SJCRH30 (cell line): ENCODE results near the gene TINAGL1. TPM values are rescaled to one million over a fixed set of nuclear protein-coding genes. Genes with fewer than 3 reads are reported as not detected.
A peak's percentile ranks its signal among the peaks of the same experiment; 100 is the strongest.

Experiments
- DNase-seq, 2 experiments: peaks; one replicate each; pipeline ENCODE4 v3.0.0-alpha.2; 2015 to 2020
- H3K27ac ChIP-seq: fragments of 250-450 bp; sonication (Bioruptor Pico); 2 replicates; pipeline ENCODE4 v1.5.1; 2020; ENCODE audit warnings: mild to moderate bottlenecking, moderate library complexity
- H3K27me3 ChIP-seq: fragments of 250-450 bp; sonication (Bioruptor Pico); 2 replicates; pipeline ENCODE4 v1.5.1; 2020; ENCODE audit warnings: mild to moderate bottlenecking, moderate library complexity
- H3K36me3 ChIP-seq: fragments of 250-450 bp; sonication (Bioruptor Pico); 2 replicates; pipeline ENCODE4 v1.5.1; 2020; ENCODE audit warnings: mild to moderate bottlenecking, moderate library complexity
- H3K4me1 ChIP-seq: fragments of 250-450 bp; sonication (Bioruptor Pico); 2 replicates; pipeline ENCODE4 v1.5.1; 2020; ENCODE audit warnings: mild to moderate bottlenecking, moderate library complexity
- H3K4me3 ChIP-seq: fragments of 250-450 bp; sonication (Bioruptor Pico); 2 replicates; pipeline ENCODE4 v1.5.1; 2020; ENCODE audit warnings: mild to moderate bottlenecking, moderate library complexity
- H3K9me3 ChIP-seq: fragments of 250-450 bp; sonication (Bioruptor Pico); replicated peaks from 2 replicates; pipeline ENCODE4 v1.5.1; 2020; ENCODE audit warnings: mild to moderate bottlenecking, moderate library complexity
- total RNA-seq: library from RNA; depleted of rRNA; stranded (reverse); fragments of >200 nt; shearing (Covaris generic); gene quantifications from 2 replicates; pipeline ENCODE4 v1.2.3, GENCODE V29; 2014

TINAGL1 gene
- total RNA-seq, 1 experiment from 2014 or later: 1.2 TPM

DNA sequence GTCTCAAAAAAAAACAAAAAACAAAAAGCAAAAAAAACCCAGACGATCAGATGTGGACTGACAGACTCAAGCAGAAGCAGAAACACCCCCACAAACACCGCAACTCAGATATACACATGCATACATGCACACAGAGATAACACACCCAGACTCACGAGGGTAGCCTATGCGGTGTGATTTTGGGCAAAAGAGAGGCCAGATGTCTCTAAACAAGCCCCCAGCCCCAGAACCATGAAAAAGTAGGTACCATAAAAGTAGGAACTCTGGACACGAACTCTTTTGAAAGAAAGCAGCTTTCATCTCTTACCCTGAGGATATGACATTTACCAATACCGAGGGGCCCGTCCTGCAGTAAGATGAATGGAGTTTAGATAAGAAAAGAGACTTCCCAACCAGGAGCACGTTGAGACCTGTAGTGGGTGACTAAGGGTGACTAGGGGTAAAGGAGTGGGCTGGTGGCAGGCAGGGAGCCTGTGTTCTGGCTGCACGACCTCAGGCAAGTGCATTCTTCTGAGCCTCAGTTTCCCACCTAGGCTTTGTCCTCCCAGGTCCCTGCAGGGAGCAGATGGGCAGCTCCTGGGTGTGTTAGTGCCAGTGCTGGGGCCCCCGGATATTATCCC, 1.5 kb upstream of the TINAGL1 start:
- Histone ChIP-seq H3K27me3 (peaks cover 6% of the 10 kb centered on the region), H3K36me3 (no peaks in the 10 kb centered on the region), H3K4me1 (peaks cover 45% of the 10 kb centered on the region), H3K27ac (no peak overlapping the region; the same call in 1 of the 2 replicates), H3K4me3 (no peak overlapping the region), H3K9me3 (no peaks in the 10 kb centered on the region)
- no peak for DNase-seq

DNA sequence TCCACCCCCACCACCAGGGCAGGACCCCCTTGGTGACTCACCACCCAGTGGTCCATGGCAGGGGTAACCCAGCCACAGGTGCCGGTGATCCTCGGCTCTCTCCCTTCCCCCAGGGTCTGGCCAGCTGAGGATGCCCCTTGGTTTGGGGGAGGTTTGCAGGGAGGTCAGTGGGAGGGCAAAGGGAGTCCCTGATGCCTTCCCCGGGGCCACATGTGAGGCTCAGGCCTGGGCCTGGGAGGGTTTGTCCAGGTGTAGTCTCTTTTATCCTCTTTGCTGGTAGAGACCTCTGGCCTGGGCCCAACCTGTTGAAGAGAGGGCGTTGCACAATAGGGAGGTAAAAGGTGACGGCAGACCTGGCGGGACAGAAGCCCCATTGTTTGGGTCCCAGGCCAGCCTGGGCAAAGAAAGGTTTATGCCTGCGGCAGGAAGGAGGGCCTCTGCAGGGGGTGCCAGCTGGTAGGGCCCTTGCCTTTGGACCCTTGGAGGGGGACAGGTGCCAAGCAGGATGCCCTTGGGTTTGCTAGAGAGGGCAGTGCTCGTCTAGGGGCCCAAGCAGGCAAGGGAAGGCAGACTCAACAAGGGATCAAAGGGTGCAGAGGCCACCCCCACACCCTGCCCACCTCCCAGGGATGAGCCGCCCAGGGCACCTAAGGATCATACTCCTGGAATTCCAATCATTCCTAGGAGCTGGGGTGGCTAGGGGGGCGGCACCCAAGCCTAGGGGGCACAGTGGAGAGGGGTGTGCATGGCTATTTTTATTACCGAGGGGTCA, 760 bp upstream of the TINAGL1 start:
- no peaks in the 10 kb centered on the region for H3K9me3 ChIP-seq
- no peak overlapping the region for H3K4me3 ChIP-seq
- DNase-seq: no peak
- H3K27me3 ChIP-seq: peaks cover 9% of the 10 kb centered on the region
- peaks cover 45% of the 10 kb centered on the region for H3K4me1 ChIP-seq
- H3K36me3 ChIP-seq: no peaks in the 10 kb centered on the region
- H3K27ac ChIP-seq: no peak overlapping the region

DNA sequence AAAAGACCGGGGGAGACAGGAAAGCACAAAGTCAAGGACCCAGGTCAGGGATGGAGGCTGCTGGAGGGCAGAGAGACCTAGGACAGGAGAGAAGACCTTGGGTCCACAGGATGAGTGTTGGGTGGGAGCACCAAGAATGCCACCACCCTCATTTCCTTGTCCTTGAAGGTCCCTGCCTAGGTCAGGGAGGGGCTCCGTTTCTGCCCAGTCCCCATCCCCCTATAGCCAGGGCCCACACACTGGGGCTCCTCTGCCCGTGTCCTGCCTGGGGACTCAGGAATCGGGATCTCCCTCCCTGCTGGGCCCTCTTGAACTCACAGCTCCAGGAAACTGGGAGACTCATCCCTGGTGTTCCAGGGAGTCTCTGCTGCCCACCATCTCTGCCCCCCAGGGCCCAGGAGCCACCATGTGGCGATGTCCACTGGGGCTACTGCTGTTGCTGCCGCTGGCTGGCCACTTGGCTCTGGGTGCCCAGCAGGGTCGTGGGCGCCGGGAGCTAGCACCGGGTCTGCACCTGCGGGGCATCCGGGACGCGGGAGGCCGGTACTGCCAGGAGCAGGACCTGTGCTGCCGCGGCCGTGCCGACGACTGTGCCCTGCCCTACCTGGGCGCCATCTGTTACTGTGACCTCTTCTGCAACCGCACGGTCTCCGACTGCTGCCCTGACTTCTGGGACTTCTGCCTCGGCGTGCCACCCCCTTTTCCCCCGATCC, 584 bp downstream of the TINAGL1 start:
- H3K27ac ChIP-seq: no peak overlapping the region
- peaks cover 45% of the 10 kb centered on the region for H3K4me1 ChIP-seq
- no peaks in the 10 kb centered on the region for H3K9me3 ChIP-seq
- no peak for DNase-seq
- H3K4me3 ChIP-seq: no peak overlapping the region
- no peaks in the 10 kb centered on the region for H3K36me3 ChIP-seq
- H3K27me3 ChIP-seq: peaks cover 19% of the 10 kb centered on the region; the same call in 1 of the 2 replicates

DNA sequence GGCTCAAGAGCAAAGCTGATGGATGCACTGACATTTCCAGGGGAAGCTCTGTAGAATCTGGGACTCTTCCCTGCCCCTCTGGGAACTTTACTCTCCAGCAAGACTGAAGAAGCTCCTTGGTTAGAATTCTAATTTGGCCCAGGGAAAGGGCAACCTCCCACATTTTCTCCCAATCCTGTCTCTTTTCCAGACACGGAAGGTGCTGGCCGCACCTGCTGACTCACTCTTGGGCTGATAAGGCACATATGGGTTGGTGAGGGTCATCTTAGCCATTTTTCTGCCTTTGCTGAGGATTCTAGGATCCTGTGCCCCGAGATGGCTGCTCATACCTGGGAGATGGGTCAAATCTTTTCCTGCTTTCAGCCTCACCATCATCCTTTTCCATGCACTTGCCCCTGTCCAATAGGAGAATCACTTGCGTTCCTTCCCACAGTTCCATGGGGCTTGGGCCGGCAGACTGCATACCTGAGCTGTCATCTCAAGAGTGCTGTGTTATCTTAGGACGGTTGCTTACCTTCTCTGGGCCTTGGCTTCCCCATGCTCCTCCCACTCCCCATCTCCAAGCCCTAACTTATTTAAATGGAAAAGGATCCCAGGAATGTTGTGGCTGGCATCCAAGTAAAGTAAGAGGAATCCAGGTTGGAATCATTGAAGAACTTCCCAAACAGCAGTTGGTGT, 1.3 kb downstream of the TINAGL1 start:
- H3K4me3 ChIP-seq: no peak overlapping the region

DNA sequence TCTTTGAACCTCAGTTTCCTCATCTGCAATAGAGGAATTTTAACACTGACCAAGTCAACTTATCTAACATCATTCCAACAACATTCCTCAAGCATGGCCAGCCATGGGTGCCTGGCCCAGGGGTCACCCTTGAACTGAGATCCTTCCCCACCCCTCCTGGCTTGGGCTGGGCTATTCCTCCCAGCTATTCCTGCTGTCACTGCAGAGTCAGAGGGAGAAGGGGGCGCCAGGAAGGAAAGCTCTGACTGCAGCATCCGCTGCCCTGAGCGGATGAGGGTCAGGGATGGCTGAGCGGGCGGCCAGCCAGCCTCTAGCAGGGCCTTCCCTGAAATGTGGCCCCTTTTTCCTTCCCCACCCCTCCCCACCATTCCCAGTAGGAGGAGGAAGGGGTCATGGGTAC, 3.1 kb downstream of the TINAGL1 start:
- Histone ChIP-seq H3K27me3 (peaks cover 21% of the 10 kb centered on the region; the same call in 1 of the 2 replicates), H3K4me1 (peaks cover 45% of the 10 kb centered on the region), H3K36me3 (no peaks in the 10 kb centered on the region), H3K9me3 (no peaks in the 10 kb centered on the region), H3K4me3 (no peak overlapping the region), H3K27ac (no peak overlapping the region)
- no peak for DNase-seq

More for the DNA sequence above, 1.3 kb downstream of the TINAGL1 start:
- Histone ChIP-seq H3K36me3 (no peaks in the 10 kb centered on the region), H3K27me3 (peaks cover 21% of the 10 kb centered on the region; the same call in 1 of the 2 replicates), H3K9me3 (no peaks in the 10 kb centered on the region), H3K27ac (no peak overlapping the region), H3K4me1 (peaks cover 45% of the 10 kb centered on the region)
- DNase-seq: no peak

DNA sequence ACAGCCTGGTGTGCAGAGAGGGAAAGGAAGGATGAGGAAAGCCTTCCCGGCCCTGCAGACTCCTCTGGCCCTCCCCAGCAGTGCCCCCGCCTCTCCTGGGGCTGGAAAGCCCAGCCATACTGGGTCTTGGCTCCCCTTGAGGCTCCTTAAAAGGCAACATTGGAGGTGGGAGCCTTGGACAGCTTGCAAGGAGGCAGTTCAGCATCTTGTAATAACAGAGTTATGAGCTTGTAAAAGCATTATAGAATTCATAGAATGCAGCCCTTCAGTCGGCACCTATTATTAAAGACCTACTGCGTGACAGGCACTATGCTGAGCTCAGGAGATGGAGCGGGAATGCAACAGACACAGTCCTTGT, 4.2 kb downstream of the TINAGL1 start:
- Histone ChIP-seq H3K9me3 (no peaks in the 10 kb centered on the region), H3K4me1 (peaks cover 37% of the 10 kb centered on the region), H3K4me3 (no peak overlapping the region), H3K27ac (no peak overlapping the region), H3K27me3 (peaks cover 21% of the 10 kb centered on the region; the same call in 1 of the 2 replicates), H3K36me3 (no peaks in the 10 kb centered on the region)
- DNase-seq: no peak

DNA sequence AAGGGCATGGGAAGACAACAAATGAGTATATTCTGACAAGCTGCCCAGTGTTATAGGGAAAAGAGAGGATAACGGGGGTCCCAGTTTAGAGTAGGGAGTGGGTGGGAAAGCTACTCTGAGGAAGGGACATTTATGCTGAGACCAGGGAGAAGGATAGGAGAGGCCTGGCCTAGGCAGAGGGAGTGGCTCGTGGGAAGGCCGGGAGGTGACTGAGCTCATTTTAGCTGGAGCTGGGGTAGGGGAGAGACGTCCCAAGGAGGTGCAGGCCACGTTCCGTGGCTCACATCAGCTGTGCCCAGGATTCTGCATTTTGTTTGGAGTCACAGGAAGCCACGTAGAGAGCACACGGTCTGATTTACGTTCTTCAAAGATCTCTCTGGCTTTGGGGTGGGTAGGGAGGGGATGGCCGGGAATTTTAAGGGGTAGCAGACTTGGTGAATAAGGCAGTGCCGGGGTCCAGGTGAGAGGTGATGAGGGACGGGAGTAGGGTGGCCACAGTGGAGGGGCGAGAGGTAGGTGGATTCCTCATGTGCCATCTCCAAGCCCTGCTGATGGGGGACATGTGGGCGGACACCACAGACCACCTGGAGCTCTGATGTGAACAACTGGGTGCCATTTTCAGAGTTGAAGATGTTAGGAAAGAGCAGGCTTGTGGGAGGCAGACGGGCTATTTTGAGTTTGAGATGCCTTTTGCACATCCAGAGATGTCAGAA, 4.7 kb downstream of the TINAGL1 start:
- no peak overlapping the region for H3K4me3 ChIP-seq
- no peak for DNase-seq
- no peaks in the 10 kb centered on the region for H3K9me3 ChIP-seq
- no peaks in the 10 kb centered on the region for H3K36me3 ChIP-seq
- peaks cover 32% of the 10 kb centered on the region for H3K4me1 ChIP-seq
- no peak overlapping the region for H3K27ac ChIP-seq
- H3K27me3 ChIP-seq: peaks cover 21% of the 10 kb centered on the region; the same call in 1 of the 2 replicates

DNA sequence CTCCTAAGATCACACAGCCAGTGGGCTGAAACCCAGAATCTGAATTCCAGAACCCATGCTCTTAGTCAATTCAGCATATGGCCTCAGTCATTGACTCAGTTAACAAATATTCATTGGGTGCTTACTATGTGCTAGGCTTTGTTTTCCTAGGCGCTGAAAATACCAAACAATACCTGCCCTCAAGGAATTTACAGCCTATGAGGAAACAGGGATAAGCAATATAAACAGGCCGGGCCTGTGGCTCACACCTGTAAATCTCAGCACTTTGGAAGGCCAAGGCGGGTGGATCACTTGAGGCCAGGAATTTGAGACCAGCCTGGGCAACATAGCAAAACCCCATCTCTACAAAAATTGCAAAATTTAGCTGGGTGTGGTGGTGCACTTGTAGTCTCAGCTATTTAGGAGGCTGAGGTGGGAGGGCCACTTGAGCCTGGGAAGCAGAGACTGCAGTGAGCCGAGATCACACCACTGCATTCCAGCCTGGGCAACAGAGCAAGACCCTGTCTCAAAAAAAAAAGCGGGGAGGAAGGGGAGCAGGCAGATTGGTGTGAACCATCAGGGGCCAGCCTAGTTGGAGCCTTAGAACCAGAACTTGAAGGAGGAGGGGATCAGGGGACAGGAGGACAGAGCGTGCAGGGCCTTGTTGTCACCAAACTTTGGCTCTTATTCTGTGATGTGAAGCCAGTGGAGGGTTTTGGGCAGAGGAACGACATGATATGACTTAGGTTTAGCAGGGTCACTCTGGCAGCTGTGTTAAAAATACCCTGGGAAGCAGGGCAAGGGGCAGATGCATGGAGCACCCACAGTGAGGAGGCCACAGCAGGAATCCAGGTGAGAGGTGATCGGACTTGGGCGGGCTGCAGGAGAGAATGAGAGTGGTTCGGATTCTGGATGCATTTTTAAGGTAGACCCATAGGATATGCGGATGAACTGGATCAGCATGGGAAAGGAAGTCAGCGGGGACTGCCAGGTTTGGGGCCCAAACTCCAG, 5.8 kb downstream of the TINAGL1 start:
- peaks cover 21% of the 10 kb centered on the region; the same call in 1 of the 2 replicates for H3K27me3 ChIP-seq
- DNase-seq: no peak
- H3K36me3 ChIP-seq: no peaks in the 10 kb centered on the region
- no peak overlapping the region for H3K4me3 ChIP-seq
- no peak overlapping the region for H3K27ac ChIP-seq
- peaks cover 25% of the 10 kb centered on the region; the same call in 1 of the 2 replicates for H3K4me1 ChIP-seq
- no peaks in the 10 kb centered on the region for H3K9me3 ChIP-seq

DNA sequence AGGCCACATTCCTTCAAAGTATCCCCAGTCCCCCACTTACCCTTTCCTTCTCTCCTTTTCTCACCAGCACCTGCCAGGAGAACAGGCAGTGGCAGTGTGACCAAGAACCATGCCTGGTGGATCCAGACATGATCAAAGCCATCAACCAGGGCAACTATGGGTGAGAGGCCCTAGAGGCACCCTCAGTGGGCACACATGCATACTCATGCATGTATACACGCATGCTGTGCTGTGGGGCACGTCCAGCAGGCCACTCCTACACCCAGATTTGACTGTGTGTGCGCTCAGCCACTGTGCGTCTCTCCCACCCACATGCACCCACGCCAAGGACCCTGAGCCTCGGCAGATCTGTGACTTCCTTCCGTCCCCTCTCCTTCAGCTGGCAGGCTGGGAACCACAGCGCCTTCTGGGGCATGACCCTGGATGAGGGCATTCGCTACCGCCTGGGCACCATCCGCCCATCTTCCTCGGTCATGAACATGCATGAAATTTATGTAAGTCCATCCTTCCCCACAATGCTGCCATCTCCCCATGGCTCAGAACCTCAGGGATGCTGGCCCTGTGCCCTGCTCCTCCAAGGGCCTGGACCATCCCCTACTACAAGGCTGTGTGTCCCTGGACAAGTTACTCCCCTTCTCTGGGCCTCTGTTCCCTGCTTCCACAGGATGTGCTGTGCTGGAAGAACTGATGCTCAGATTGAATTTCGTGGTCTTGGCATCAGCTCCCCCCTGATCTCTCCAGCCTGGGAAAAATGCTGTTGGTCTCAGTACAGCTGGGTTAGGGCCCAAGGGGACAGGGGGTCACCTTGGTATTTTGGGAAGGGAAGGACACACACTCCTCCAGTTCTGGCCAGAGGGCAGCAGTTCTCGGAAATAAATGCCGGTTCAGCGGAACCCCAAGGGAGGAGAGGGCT, 7.0 kb downstream of the TINAGL1 start:
- H3K36me3 ChIP-seq: no peaks in the 10 kb centered on the region
- H3K27me3 ChIP-seq: peaks cover 21% of the 10 kb centered on the region; the same call in 1 of the 2 replicates
- peaks cover 23% of the 10 kb centered on the region; the same call in 1 of the 2 replicates for H3K4me1 ChIP-seq
- no peak overlapping the region for H3K27ac ChIP-seq
- no peak overlapping the region for H3K4me3 ChIP-seq
- DNase-seq: no peak
- no peaks in the 10 kb centered on the region for H3K9me3 ChIP-seq

DNA sequence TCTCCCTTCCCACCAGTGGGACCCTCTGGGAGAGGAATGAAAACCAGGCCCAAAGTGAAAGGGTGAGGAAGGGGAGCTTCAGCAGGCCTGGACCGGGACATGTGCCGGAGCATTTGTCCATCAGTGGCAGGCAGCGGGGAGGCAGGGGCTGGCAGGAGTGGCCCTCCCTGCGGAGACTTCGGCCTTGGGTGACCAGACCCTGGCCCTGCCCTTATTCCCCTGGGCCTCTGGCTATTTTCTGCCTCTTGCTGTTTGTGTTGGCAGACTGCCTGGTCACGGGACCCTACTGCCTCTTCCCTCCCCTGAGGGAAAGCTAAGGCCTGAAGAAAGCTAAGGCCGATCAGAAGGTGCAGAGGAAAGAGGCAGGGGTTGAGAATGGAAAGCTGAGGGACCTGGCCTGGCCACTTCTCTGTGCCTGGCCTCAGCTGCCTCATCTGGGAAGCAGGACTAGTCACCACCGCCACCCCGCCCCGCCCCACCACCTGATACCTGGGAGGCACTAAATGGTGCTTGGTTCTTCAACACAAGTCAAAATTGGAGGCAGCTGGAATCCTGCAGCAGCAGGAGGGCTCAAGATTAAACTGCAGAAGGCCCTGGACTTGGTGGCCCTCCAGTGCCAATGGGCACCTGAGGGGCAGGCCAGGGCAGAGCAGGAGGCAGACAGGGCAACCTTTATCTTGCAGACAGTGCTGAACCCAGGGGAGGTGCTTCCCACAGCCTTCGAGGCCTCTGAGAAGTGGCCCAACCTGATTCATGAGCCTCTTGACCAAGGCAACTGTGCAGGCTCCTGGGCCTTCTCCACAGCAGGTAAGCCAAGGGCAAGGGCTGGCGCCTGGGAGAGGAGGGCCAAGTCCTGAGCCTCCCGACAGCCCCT, 7.9 kb downstream of the TINAGL1 start:
- no peaks in the 10 kb centered on the region for H3K9me3 ChIP-seq
- peaks cover 20% of the 10 kb centered on the region; the same call in 1 of the 2 replicates for H3K4me1 ChIP-seq
- peak; percentile 76 to 82 for DNase-seq
- H3K27me3 ChIP-seq: peaks cover 18% of the 10 kb centered on the region; the same call in 1 of the 2 replicates
- H3K4me3 ChIP-seq: no peak overlapping the region
- H3K36me3 ChIP-seq: no peaks in the 10 kb centered on the region
- no peak overlapping the region for H3K27ac ChIP-seq

DNA sequence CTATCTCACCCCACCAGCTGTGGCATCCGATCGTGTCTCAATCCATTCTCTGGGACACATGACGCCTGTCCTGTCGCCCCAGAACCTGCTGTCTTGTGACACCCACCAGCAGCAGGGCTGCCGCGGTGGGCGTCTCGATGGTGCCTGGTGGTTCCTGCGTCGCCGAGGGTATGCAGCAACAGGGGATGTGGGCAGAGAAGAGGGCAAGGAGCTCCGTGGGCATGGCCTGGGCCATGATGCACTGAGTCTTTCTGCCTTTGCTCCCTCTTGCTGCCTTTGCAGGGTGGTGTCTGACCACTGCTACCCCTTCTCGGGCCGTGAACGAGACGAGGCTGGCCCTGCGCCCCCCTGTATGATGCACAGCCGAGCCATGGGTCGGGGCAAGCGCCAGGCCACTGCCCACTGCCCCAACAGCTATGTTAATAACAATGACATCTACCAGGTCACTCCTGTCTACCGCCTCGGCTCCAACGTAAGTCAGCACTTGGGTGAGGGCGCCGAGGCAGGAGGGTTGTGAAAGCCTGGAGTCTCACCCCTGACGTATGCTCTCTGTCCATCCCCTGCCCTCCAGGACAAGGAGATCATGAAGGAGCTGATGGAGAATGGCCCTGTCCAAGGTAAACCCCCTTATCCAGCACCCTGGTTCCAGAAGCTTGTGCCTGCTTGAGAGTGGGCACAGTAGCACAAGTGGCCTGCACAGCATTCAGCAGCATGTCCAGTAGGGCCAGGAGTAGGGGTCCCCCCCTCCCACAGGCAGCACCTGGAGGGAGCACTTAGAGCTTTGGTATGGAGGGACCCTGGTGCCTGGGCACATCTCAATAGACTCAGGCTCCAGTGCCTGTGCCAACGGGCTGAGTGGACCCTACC, 8.8 kb downstream of the TINAGL1 start:
- Histone ChIP-seq H3K36me3 (no peaks in the 10 kb centered on the region), H3K4me1 (peaks cover 14% of the 10 kb centered on the region), H3K27ac (no peak overlapping the region), H3K4me3 (no peak overlapping the region), H3K9me3 (no peaks in the 10 kb centered on the region), H3K27me3 (peaks cover 14% of the 10 kb centered on the region; the same call in 1 of the 2 replicates)
- no peak for DNase-seq
